Amniotic epithelial cell (primary cell): ENCODE results near the gene GNG7.
"Not testable (repeated sequence)": the region's sequence is repeated elsewhere in the genome, so short reads cannot be mapped to it uniquely, and the experiment has no call there.

ENCODE experiments used
- DNase-seq: peaks from one replicate; pipeline ENCODE4 v3.0.0-alpha.2; 2010; ENCODE audit warnings: low read depth

The GNG7 gene

DNA sequence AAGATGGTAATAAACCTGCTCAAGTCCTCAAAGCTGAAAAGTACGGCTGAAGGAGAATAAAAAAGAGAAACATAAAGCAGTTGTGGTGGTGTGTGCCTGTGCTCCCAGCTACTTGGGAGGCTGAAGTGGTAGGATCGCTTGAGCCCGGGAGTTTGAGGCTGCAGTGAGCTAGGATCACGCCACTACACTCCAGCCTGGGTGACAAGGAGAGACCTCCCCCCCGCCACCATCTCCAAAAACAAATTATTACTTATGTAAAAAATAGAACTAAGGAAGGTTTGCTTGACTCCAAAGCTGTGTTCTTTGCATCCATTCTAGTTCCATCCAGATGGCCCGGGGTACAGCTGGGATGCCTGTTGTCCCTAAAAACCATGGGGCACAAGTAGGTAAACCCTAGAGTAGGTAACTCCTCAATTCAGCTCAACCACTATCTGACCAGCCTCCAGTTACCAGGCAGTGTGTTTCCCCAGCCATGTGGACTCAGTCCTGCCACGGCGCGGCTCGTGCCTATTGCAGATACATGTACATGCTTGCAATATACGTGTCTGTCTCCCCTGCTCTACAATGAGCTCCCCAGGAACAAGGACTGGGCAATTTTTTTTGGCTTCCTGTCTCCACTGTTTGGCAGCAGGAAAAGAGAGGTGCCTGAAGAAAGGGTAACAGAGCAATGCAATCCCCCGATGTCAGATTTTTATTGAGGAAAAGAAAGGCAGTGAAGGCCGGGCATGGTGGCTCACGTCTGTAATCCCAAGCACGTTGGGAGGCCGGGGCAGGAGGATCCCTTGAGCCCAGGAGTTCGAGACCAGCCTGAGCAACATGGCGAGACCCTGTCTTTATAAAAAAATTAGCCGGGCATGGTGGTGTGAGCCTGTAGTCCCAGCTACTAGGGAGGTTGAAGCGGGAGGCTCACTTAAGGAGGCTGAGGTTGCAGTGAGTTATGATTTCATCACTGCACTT is 101.3 kb downstream of the GNG7 start:
- DNase-seq: no peak

DNA sequence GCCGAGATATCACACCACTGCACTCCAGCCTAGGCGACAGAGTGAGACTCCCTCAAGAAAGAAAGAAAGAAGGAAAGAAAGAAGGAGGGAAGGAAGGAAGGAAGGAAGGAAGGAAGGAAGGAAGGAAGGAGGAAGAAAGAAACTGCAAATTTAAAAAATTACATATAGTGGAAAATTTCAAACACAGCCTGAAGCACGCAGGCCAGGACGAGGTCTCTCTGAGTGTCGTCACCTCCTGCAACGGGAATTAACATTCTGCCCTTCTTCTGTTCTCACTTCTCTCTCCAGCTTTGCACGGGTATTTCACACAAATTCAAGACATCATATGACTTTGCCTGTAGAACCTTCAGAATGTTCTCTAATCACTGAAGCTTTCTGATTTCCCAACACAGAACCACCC is 108.2 kb downstream of the GNG7 start:
- no peak for DNase-seq

DNA sequence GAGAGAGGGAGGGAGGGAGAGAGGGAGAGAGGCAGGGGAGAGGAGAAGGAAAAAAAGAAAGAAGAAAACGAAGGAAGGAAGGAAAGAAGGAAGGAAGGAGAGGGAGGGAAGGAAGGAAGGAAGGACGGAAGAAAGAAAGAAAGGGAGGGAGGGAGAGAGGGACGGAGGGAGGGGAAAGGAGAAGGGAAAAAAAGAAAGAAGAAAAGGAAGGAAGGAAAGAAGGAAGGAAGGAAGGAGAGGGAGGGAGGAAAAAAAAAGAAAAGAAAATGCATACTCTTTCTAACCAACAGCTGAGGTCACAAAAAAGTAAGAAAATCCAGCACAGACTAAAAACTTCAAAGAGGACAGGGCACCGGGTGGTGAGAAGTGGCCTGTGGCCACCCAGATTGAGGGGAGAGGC is 109.7 kb downstream of the GNG7 start:
- DNase-seq: no peak

DNA sequence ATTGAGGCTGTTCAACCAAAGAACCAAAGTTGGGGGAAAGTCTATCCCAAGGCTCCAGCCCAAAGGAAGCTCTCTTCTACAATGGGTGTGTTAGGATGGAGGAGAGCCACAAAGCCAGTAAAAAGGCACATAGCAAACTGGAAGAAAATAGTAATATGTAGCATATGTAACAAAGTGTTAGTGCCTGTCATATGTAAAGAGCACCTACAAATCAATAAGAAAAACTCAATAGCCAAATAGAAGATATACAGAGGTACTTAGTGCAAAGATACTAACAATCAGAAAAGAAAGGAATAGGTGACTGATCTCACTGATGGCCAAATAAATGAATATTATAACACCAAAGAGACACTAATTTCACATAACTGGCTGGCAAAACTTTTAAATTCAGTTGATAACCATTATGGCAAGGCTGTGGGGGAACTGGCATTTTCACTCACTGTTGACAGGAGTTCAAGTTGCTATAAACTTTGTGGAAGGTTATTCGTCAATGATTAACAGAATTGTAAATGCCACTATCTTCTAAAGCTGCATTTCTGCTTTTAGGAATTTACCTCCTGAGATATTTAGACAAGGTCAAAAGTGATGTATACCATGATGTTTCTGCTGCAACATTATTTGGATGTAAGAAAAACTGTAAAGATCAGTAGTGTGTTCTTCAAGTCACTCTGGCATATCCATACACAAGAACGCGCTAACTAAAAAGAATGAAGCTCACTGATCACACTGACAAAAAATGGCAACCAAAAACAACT is 110.8 kb downstream of the GNG7 start:
- DNase-seq: no peak

DNA sequence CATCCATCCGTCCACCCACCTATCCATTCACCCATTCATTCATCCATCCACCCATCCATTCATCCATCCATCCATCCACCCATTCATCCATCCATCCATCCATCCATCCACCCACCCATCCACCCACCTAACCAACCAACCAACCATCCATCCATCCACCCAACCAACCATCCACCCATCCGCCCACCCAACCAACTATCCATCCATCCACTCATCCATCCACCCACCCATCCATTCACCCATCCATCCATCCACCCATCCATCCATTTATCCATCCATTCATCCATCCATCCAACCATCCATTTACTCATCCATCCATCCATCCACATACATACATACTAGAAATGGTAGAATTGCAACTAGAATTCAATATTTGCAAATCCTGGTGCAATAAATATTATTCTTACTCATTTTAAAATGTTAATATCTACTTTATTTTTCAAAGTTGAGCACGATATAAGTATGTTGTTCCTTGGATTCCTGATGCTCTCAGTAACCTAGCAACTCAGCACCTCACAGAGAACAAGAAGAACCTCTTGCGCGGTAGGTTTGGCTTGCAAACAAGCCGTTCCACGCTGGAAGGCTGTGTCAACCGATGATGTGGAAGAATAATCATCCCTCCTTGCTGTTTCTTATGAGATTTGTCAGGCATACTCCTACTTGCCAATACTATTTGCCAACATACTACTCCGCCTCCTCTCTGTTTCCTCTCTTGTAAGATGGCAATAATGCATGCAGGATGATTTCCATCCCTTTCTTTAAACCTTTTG is 111.7 kb downstream of the GNG7 start:
- no peak for DNase-seq

DNA sequence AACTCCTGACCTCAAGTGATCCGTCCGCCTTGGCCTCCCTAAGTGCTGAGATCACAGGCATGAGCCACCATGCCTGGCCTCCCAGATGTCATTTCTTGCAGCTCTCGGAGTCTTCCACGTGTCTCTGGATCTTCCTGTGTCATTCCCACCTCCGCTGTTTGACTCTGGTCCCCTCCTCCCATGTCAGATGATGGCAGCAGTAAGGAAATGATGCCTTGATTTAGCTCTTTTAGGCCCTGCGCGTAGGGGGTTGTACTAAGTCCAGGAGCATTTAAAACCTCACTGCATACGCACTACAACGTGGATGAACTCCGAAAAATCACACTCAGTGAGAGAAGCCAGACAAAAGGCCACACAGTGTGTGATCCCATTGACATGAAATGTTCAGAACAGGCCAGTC is 113.1 kb downstream of the GNG7 start:
- DNase-seq: no peak

DNA sequence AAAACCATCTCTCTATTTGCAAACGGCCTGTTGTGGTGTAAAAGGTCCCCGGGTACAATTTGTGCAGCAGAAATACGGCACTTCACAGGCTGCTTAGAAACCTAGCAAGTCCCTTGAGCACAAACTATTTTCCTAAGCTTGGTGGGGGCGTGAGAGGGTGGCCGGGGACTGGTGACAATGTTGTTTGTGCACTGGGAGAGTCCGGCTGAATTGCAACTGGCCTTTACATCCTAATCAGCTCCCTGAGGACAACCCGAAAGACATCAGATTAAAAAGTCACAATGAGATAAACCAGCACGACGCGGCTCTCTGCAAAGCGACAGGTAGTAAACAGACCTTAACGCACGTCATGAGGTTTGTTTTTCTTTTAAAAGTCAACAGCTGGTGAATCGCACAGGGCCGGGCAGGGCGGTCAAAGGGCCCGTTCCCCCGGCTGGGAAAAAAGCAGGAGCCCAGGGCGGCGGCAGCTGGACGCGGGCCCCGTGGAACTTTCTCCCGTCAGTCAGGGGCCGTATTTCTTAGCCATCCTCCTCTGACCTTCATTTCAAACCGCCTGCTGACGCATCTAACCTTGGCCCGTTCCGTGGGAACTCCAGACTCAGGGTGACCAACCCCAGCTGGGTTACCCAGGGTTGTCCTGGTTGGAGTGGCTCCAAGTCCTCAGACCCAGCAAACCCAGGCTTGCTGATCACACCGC is 114.3 kb downstream of the GNG7 start:
- DNase-seq: peak; percentile 53

DNA sequence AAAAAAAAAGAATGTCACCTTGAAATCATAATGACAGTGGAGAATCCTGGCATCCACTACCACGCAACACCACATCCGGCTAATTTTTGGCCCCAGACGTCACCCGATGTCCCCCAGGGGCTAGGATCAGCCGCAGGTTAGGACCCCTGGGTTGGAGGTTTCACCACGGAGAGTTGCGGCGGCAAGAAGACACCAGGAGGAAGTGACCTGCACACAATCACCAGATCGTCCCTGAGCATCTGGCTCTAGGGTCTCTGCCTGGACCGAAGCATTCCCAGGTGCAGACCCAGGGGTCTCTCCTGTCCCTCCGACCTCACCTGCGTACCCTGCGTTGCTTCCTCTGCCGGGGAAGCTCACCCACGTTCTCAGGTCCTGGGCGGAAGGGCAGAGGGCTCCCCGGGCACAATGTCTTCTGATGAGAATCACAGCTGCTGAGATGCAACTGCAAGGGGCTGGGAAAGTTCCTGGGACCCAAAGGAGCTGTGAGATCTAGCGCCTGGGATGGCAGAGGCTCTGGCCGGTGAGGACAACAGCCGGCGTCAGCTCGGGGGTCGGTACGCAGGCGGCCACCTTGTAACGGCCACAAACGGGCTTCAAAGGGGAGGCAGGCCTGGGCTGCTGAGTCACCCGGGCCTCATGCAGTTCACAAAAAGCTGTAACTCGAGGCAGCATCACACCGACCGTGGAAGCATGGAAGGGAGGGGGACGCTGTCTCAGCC is 115.3 kb downstream of the GNG7 start:
- no peak for DNase-seq

DNA sequence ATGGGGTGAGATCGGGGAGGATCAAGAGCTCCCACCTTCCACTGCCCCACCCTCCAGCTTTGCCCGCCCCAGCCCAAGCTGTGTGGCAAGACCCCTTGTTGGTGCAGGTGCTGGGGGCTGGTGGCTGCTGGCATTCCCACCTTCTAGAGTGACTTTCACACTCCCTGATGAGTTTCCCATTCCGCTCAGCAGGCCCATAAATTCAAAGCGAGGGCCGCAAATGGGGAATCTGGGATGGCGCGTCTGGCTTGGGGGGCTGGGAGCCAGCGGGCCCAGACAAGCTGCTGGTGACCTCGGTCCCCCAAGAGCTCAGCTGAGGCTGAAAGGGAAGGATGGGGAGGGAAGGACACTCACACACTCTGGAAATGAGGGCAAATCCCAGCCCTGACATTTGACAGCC is 116.3 kb downstream of the GNG7 start:
- DNase-seq: no peak

DNA sequence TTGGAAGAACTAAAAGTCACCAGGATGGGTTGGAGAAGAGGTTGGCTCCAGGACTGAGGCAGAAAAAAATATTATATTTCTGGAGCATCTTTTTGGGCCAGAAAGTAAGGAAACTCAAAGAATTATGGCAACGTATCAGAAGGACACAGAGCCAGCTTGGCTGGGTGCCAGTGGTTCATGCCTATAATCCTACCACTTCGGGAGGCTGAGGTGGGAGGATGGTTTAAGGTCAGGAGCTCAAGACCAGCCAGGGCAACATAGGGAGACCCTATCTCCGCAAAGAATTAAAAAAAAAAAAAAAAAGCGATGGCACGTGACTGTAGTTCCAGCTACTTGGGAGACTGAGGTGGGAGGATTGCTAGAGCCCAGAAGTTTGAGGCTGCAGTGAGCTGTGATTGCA is 118.5 kb downstream of the GNG7 start:
- DNase-seq: no peak

DNA sequence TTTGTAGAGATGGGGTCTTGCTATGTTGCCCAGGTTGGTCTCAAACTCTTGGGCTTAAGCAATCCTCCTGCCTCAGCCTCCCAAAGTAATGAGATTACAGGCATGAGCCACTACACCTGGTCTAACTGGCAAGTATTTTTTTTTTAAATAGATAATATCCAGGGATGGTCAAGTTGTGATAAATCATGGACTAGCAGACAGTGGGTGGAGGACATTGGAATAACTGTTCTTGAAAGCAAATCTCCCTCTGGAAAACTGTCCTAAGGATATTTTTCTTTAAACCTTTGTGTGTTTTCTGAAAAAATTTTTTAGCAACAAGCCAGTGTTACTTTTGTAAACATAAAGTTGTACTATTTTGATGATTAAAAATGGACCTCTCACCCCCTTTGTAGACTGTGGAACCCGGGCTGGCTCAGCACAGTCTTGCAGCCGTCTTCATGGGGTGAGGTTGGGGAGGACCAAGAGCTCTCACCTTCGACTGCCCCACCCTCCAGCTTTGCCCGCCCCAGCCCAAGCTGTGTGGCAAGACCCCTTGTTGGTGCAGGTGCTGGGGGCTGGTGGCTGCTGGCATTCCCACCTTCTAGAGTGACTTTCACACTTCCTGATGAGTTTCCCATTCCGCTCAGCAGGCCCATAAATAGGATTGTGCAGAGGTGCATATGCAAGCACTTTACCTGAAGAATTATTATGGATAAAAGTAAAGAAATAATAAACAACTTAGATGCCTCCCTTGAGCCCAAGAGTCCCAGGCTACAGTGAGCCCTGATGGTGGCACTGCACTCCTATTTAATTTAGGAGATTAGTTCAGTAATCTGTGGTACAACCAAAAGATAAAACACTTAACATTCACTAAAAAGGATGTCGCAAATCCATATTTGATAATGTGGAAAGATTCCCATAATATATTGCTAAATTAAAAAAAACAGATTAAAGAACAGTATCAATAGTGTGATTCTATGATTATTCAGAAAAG is 119.2 kb downstream of the GNG7 start:
- peak; percentile 27 for DNase-seq

DNA sequence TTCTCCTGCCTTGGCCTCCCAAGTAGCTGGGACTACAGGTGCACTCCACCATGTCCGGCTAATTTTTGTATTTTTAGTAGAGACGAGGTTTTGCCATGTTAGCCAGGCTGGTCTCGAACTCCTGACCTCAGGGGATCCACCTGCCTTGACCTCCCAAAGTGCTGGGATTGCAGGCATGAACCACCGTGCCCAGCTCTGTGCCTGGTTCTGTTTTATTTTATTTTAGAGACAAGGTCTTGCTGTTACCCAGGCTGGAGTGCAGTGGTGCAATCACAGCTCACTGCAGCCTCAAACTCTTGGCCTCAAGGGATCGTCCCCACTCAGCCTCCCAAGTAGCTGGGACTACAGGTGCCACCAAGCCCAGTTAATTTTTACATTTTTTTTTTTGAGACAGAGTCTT is 122.1 kb downstream of the GNG7 start:
- DNase-seq: not testable (repeated sequence)

DNA sequence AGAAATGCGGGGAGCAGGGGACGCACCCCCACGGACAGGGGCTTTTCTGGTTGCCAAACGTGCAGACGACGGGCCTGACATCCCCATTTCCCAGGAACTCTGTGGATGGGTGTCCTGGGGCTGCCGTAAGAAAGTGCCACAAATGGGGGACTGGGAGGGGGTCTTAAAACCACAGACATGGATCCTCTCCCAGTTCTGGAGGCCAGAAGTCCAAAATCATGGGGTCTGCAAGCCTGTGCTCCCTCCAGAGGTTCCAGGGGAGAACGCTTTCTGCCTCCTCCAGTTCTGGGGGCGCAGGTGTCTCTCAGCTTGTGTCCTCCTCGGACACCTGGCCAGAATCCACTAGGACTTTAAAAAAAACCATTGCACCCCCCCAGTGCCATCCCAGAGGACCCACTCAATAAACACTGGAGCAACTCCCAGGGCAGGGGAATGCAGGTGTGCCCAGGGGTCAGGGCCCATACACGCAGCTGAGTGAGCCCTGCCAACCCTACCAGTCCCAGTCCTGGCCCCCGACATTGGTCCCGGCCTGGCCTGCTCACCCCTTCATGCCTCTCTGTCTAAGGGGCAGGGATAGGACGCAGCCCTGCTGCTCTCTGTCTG is 122.7 kb downstream of the GNG7 start:
- DNase-seq: no peak

DNA sequence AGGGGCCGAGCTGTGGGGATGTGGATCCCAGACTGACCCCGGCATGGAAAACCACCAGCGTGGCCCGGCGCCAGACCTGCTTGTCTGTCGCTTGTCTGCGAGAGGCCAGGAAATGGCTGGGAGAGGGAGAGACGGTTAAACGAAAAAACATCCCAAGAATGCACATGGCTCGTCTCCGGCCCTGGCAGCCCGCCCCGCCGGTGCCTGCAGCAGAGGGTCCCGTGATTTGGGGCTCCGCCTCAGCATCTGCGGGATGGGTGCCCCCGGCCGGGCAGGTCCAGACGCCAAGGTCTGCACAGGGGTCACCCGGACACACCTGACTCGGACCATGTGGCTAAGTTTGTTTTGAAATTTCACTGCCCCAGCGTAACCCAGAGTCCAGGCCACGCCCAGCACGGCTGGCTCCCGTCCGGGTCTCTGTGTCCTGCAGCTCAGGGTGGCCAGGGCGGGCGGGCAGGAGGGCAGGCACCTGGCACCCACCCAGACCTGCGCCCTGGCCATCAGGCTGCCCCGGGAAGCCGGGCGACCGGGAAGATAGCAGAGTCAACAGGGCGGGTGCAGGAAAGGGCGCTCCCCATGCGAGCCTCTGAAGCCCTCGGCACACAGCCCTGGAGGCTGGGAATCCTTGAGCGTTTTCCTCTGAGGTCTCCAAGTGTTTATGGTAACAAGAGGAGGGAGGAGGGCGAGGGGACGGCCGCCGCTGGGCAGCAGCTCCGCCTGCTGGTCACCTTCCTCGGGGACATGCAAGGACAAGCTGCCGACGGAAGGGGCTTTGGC is 123.4 kb downstream of the GNG7 start:
- peak; percentile 83 for DNase-seq

DNA sequence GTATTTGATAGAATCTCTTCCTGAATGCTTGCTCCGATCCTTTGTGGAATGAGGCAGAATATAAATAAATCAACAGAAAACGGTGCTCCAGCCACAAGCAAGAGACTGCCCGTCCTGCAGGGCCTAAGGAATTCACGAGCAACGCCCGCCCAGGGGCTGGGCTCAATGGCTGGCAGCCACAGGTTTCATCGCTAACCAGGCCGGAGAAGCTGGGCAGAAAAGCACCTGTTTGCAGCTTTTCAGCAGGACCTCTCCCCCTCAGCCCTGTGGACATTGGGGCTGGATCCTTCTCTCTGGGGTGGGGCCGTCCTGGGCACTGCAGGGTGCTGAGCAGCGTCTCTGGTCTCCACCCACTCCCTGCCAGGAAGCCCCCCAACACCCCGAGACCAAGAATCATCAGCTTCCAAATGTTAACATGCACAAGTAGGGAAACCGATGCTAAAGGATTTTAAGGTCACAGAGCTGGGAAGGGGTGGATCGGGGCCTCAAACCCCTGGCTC is 124.1 kb downstream of the GNG7 start:
- peak; percentile 58 for DNase-seq

DNA sequence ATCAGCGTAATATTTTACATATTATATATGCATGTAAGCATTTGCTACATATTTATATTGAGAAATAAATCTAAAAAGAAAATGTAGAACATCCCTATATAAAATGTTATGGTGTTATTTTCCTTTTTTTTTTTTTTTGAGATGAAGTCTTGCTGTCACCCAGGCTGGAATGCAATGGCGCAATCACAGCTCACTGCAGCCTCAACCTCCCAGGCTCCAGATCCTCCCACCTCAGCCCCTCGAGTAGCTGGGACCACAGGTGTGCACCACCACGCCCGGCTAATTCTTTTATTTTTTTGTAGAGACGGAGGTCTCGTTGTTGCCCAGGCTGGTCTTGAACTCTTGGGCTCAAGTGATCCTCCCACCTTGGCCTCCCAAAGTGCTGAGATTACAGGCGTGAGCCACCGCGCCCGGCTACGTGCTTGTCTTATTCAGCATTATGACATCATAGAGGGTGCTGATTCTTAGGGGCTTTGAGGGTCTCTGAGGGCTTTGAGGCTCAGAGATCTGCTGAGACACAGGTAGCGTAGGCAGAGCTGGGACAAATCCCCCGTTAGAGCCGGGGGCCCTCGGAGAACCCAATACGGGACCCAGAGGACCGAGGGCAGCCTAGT is 124.7 kb downstream of the GNG7 start:
- DNase-seq: no peak

DNA sequence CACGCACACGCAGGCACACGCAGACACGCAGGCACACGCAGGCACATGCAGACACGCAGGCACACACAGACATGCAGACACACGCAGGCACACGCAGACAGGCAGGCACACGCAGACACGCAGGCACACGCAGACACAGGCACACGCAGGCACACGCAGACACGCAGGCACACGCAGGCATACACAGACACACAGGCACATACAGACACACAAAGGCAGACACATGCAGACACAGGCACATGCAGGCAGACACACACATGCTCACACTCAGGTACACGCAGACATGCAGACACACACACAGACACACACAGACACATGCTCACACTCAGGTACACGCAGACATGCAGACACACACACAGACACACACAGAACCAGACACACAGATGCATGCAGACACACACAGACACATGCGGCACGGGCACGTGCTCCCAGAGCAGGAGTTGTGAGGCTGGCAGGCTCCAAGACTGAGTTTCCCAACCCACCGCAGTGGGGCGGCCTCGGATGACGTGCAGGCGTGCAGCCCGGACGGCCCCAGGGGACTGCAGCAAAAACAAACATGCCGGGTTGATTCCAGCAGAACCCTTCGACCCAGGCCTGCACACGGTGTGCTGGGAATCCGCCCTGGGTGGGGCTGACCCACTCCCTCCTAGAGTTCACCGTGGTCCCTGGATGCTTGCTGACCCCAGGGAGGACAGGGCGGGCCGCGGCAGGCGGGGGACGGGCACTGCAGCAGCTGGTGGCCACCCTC is 126.6 kb downstream of the GNG7 start:
- no peak for DNase-seq
